CD4-positive, alpha-beta T cell treated with Interleukin-4 for 1 hour (primary cell): Measurements from ENCODE around the gene EP400.

Experiments used
- DNase-seq, 2 donors: peaks; one replicate each; pipeline ENCODE4 v3.0.0-alpha.2; 2020 to 2022

Gene EP400

GRCh38 chr12:132125736-132126135 is 176.0 kb downstream of the EP400 start:
- DNase-seq: no peak

- DNase-seq: no peak
Observed at GRCh38 chr12:132127041-132127440, 177.3 kb downstream of the EP400 start.

- DNase-seq: no peak
Observed at GRCh38 chr12:132129007-132129406, 179.3 kb downstream of the EP400 start.

- DNase-seq: no peak
Observed at GRCh38 chr12:132130690-132131089, 180.9 kb downstream of the EP400 start.
